M059J (cell line): Measurements from ENCODE around the gene MCC. TPM values are rescaled to one million over a fixed set of nuclear protein-coding genes. Genes with fewer than 3 reads are reported as not detected.
"Not testable (repeated sequence)": the region's sequence is repeated elsewhere in the genome, so short reads cannot be mapped to it uniquely, and the experiment has no call there.

Experiments used
- DNase-seq: peaks from one replicate; pipeline ENCODE4 v3.0.0-alpha.2; 2012; ENCODE audit warnings: low read depth
- total RNA-seq: library from RNA; depleted of rRNA; stranded (reverse); fragments of >200 nt; shearing (Covaris generic); gene quantifications from 2 replicates; pipeline ENCODE4 v1.2.3, GENCODE V29; 2014

MCC gene
- total RNA-seq, 1 experiment from 2014 or later = 4.6 TPM

DNA sequence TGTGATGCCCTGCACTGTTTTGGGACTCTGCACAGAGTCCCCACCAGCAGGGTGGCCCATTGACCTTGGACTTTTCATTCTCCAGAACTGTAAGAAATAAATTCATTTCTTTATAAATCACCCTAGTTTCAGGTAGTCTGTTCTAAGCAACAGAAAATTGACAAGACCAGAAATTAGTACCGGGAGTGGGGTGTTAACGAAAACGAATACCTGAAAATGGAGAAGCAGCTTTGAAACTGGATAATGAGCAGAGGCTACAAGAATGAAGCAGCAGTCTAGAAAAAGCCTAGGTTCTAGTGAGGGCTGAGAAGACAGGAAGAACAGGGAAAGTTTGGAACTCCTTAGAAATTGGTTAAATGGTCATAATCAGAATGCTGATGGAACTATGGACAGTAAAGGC lies 2.1 kb upstream of the MCC start:
- DNase-seq = no peak

DNA sequence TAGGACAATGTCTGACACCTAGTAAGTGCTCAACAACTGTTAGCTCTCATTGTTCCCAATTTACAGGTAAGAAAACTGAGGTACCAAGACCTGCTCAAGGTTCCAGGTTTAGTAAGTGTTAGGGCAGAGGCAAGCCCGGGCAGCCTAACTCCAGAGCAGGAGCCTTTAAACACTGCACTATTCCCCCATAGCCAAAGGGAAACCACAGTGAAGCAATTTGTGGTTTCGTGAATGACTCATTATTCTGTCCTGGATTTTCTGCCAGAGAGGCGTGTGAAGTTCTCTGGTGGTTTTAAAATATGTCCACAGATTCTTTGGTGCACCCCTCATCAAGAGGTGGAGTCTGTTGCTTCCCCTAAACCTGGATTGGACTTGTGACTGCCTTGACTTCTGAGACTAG lies 1.0 kb upstream of the MCC start:
- peak; percentile 99 for DNase-seq

- no peak for DNase-seq
These were observed 462 bp upstream of the MCC start for GRCh38 chr5:113488645-113489184.

DNA sequence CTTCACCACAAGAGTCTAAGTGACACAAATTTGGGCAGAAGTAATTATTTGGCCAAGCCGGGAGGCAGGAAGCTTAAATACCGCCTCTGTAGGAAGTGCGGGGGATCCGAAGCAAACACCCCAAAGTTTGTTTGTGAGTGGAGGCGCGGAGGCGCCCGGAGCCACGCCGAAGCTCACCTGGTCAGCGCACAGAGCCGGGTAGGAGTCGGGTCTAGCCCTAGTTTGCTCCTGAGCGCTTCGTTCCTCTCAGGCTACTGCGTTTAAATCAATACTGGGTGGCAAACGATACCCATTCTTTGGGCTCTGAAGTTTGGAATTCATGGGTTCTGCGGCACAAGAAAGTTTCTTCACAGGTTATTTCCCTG lies 855 bp downstream of the MCC start:
- peak; percentile 13 for DNase-seq

- no peak for DNase-seq
These were observed 8.0 kb downstream of the MCC start for GRCh38 chr5:113480243-113480642.

GRCh38 chr5:113478691-113479090 lies 9.6 kb downstream of the MCC start:
- no peak for DNase-seq

DNA sequence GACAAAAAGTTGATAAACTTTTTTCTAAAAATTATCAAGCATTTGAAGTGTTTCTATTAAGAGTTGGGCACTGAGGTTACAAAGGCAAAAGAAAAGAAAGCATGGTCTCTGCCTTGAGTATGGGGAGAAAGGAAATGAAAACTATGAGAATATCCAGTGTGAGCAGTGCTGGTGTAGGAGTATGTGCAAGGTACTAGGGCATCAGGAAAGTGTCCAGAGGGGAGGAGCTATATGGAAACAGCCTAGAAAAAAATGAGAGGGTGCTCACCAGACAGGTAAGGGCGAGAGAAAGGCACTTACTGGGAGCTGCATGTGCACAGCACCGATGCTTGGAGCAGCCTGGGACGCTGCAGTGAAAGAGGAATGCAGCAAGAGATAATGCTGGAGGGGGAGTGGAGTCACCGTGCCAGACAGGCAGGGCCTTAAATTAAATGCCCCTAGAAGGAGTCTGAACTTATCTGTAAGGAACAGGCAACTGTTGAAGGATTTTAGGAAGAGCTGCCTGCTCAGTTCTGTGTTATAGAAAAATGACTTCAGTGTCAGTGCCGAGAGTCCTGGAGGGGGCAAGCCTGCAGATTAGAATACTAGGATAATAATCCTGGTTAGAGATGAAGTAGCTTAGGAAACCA lies 14.0 kb downstream of the MCC start:
- no peak for DNase-seq

GRCh38 chr5:113463032-113463431 lies 25.2 kb downstream of the MCC start:
- no peak for DNase-seq

- DNase-seq = not testable (repeated sequence)
These were observed 31.1 kb downstream of the MCC start for GRCh38 chr5:113457106-113457505.

- no peak for DNase-seq
These were observed 35.3 kb downstream of the MCC start for GRCh38 chr5:113452941-113453340.

GRCh38 chr5:113451797-113452196 lies 36.5 kb downstream of the MCC start:
- DNase-seq = peak; percentile 15

DNA sequence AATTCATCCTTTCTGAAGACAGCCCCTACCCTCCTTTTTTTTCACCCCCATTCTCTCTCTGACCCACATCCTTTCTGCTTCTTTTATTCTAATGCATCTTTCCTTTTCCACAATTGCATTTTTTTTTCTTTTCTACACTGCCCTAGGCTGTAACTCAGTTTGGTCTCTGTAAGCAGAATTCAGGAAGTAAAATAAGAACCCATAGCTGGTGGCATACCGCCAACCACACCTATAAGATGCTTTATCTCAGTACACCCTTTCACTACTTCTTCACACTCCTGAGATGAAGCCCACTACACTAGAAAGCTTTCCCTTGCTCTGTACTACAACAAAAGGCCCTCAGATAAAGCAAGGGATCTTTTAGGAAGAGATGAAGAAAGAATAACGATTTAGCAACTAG lies 37.3 kb downstream of the MCC start:
- DNase-seq = no peak

DNA sequence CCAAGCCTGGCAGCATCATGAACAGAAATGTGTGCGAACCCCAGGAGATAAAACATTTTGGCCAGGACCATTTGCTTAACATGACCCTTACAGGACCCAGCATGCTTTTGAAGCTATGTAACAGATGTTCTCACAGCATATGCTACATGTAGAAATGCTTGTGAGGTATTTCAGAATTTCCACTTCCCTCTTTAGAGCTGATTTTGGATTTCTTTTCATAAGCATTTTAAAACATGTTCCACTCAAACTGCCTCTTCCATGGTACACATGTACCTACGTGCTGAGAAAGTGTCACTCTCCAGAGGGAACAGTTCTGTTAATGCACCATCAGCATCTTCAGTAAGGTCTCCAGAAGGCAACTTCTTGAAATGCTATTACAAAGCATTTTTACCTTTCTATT lies 37.8 kb downstream of the MCC start:
- DNase-seq = no peak

GRCh38 chr5:113448252-113448651 lies 40.0 kb downstream of the MCC start:
- no peak for DNase-seq

DNA sequence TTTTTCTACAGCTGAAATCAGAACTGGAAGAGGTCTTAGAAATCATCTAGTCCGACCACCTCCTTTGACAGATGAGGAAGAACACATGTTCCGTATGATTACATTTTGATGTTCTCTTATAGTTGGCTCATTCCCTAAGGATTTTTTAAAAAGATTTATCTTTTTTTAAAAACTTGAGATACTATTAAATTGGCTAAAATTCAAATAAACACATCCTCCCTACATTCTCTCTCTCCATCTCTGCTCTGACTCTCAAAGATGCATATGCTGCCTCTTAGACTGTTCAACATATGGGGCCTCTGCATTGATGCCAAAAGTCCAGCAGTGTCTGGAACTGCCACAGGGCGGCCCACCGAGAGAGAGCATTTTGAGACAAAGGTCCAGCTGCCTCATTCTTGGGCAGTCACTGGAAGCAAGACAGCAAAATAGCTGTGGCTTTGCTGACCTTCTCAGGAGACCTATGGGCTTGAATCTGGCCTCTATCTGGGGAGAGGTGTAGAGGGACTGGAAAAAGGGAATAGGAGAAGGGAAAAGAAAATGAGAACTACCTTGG lies 40.7 kb downstream of the MCC start:
- peak; percentile 12 for DNase-seq

GRCh38 chr5:113446358-113446927 lies 41.8 kb downstream of the MCC start:
- no peak for DNase-seq

- DNase-seq = no peak
These were observed 51.1 kb downstream of the MCC start for GRCh38 chr5:113437111-113437510.

GRCh38 chr5:113435575-113435974 lies 52.7 kb downstream of the MCC start:
- DNase-seq = no peak

DNA sequence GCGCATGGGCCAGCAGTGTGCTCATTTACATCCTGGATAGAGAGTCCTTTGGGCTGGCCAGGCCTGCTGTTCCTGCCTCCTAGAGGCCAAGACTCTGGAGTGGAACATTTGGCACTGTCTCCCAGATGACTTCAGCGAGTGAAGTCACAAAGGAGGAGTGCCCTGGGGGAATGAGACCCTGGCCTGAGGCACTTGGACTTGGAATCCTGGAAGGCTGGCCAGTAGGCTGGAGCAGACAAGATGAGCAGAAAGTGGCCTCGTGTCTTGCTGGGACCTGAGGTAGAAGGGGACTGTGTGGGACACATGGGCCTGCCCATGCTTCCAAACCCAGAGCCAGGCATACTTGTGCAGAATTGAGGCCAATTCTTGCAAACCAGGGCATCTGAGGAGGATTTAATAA lies 53.4 kb downstream of the MCC start, which contains the start of gene TSSK1B:
TSSK1B (minus strand) TSS at position 101 of the 400 bp plus-strand sequence. CDS start 150 bp downstream, outside the sequence.
- DNase-seq = no peak

DNA sequence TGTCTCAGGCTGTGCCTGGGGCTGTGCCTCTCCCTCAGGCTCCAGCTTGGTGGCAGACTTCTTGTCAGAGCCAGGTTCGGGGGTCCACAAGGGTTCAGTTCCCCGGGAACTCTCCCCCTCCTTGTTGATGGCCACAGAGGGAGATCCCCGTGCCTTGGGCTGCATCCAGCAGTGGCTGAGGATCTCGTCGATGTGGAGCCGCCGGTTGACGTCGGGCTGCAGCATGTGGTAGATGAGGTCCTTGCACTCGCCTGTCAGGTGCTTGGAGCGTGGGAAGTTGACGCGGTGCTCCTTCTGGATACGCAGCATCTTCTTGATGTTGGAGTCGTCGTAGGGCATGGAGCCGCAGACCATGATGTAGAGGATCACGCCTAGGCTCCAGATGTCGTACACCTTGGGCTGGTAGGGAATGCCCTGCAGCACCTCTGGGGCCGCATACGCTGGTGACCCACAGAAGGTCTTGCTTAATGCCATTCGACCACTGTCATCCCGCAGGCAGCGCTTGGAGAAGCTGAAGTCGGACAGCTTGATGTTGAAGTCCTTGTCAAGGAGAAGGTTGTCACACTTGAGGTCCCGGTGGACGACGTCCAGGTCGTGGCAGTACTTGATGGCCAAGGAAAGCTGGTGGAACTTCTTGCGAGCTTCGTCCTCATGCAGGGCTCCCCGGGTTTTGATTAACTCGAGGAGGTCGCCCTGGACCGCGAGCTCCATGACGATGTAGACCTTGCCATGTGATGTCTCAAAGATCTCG lies 54.2 kb downstream of the MCC start:
- no peak for DNase-seq

- DNase-seq = no peak
These were observed 55.2 kb downstream of the MCC start for GRCh38 chr5:113433071-113433470.

GRCh38 chr5:113427871-113428574 lies 60.2 kb downstream of the MCC start:
- no peak for DNase-seq
